ENCODE results near the gene ADAMTS20.
"Not testable (repeated sequence)": the region's sequence is repeated elsewhere in the genome, so short reads cannot be mapped to it uniquely, and the experiment has no call there.

Gene ADAMTS20

GRCh38 chr12:43378448-43378847, 173.6 kb downstream of the ADAMTS20 start:
- Histone ChIP-seq H3K27ac (ENCODE audit: insufficient read depth, low read depth, low read length, poor library complexity, severe bottlenecking) (no peak overlapping the region), H3K4me1 (ENCODE audit: control insufficient read depth, insufficient read depth, low read length) (no peaks in the 10 kb centered on the region), H3K36me3 (ENCODE audit: control insufficient read depth, insufficient read depth, low read length) (no peaks in the 10 kb centered on the region), H3K27me3 (ENCODE audit: control insufficient read depth, insufficient read depth, low read length, poor library complexity, severe bottlenecking) (no peaks in the 10 kb centered on the region), H3K9me3 (ENCODE audit: control insufficient read depth, low read length) (no peaks in the 10 kb centered on the region), H3K4me3 (ENCODE audit: insufficient read depth, low read depth, low read length) (no peak overlapping the region)

GRCh38 chr12:43370263-43370662, 181.7 kb downstream of the ADAMTS20 start:
- Histone ChIP-seq H3K4me1 (ENCODE audit: control insufficient read depth, insufficient read depth, low read length) (no peaks in the 10 kb centered on the region), H3K4me3 (ENCODE audit: insufficient read depth, low read depth, low read length) (no peak overlapping the region), H3K9me3 (ENCODE audit: control insufficient read depth, low read length) (no peaks in the 10 kb centered on the region), H3K27me3 (ENCODE audit: control insufficient read depth, insufficient read depth, low read length, poor library complexity, severe bottlenecking) (no peaks in the 10 kb centered on the region), H3K27ac (ENCODE audit: insufficient read depth, low read depth, low read length, poor library complexity, severe bottlenecking) (no peak overlapping the region), H3K36me3 (ENCODE audit: control insufficient read depth, insufficient read depth, low read length) (no peaks in the 10 kb centered on the region)
- 82% methylated on average over 1 of the region's 1 CpG; no CpG with 5 or more reads in 1 of the 2 experiments for WGBS, 2 experiments

GRCh38 chr12:43362910-43363694, 188.9 kb downstream of the ADAMTS20 start:
- Histone ChIP-seq H3K27me3 (ENCODE audit: control insufficient read depth, insufficient read depth, low read length, poor library complexity, severe bottlenecking) (no peaks in the 10 kb centered on the region), H3K4me1 (ENCODE audit: control insufficient read depth, insufficient read depth, low read length) (no peaks in the 10 kb centered on the region), H3K27ac (ENCODE audit: insufficient read depth, low read depth, low read length, poor library complexity, severe bottlenecking) (no peak overlapping the region), H3K36me3 (ENCODE audit: control insufficient read depth, insufficient read depth, low read length) (no peaks in the 10 kb centered on the region), H3K4me3 (ENCODE audit: insufficient read depth, low read depth, low read length) (no peak overlapping the region), H3K9me3 (ENCODE audit: control insufficient read depth, low read length) (no peaks in the 10 kb centered on the region)
- WGBS, 2 experiments = 96 to 100% methylated on average over 1 to 2 of the region's 2 CpGs

- no peaks in the 10 kb centered on the region for H3K27me3 ChIP-seq (ENCODE audit: control insufficient read depth, insufficient read depth, low read length, poor library complexity, severe bottlenecking)
- no peak overlapping the region for H3K4me3 ChIP-seq (ENCODE audit: insufficient read depth, low read depth, low read length)
- whole genome bisulfite sequencing, 2 experiments = 94 to 95% methylated on average over 5 to 6 of the region's 6 CpGs
- H3K4me1 ChIP-seq (ENCODE audit: control insufficient read depth, insufficient read depth, low read length) = no peaks in the 10 kb centered on the region
- H3K9me3 ChIP-seq (ENCODE audit: control insufficient read depth, low read length) = no peaks in the 10 kb centered on the region
- H3K27ac ChIP-seq (ENCODE audit: insufficient read depth, low read depth, low read length, poor library complexity, severe bottlenecking) = no peak overlapping the region
- no peaks in the 10 kb centered on the region for H3K36me3 ChIP-seq (ENCODE audit: control insufficient read depth, insufficient read depth, low read length)
Observed at GRCh38 chr12:43361031-43361710, 190.8 kb downstream of the ADAMTS20 start.

- not testable (repeated sequence) for H3K4me1 ChIP-seq (ENCODE audit: control insufficient read depth, insufficient read depth, low read length); H3K9me3 ChIP-seq (ENCODE audit: control insufficient read depth, low read length); H3K27ac ChIP-seq (ENCODE audit: insufficient read depth, low read depth, low read length, poor library complexity, severe bottlenecking); H3K36me3 ChIP-seq (ENCODE audit: control insufficient read depth, insufficient read depth, low read length); H3K27me3 ChIP-seq (ENCODE audit: control insufficient read depth, insufficient read depth, low read length, poor library complexity, severe bottlenecking); H3K4me3 ChIP-seq (ENCODE audit: insufficient read depth, low read depth, low read length)
- 91 to 97% methylated on average over 8 to 10 of the region's 10 CpGs for WGBS, 2 experiments
Observed at GRCh38 chr12:43360001-43360400, 192.0 kb downstream of the ADAMTS20 start.

GRCh38 chr12:43357141-43357540, 194.9 kb downstream of the ADAMTS20 start:
- H3K27me3 ChIP-seq (ENCODE audit: control insufficient read depth, insufficient read depth, low read length, poor library complexity, severe bottlenecking) = no peaks in the 10 kb centered on the region
- 83% methylated on average over 1 of the region's 1 CpG; no CpG with 5 or more reads in 1 of the 2 experiments for WGBS, 2 experiments
- no peak overlapping the region for H3K4me3 ChIP-seq (ENCODE audit: insufficient read depth, low read depth, low read length)

GRCh38 chr12:43352001-43352400, 200.0 kb downstream of the ADAMTS20 start:
- Histone ChIP-seq H3K9me3 (ENCODE audit: control insufficient read depth, low read length) (no peaks in the 10 kb centered on the region), H3K4me3 (ENCODE audit: insufficient read depth, low read depth, low read length) (no peak overlapping the region), H3K27ac (ENCODE audit: insufficient read depth, low read depth, low read length, poor library complexity, severe bottlenecking) (no peak overlapping the region), H3K36me3 (ENCODE audit: control insufficient read depth, insufficient read depth, low read length) (no peaks in the 10 kb centered on the region), H3K27me3 (ENCODE audit: control insufficient read depth, insufficient read depth, low read length, poor library complexity, severe bottlenecking) (no peaks in the 10 kb centered on the region), H3K4me1 (ENCODE audit: control insufficient read depth, insufficient read depth, low read length) (no peaks in the 10 kb centered on the region)
- WGBS, 2 experiments = 94% methylated on average over 3 of the region's 3 CpGs

More at GRCh38 chr12:43357141-43357540, 194.9 kb downstream of the ADAMTS20 start:
- Histone ChIP-seq H3K27ac (ENCODE audit: insufficient read depth, low read depth, low read length, poor library complexity, severe bottlenecking) (no peak overlapping the region), H3K36me3 (ENCODE audit: control insufficient read depth, insufficient read depth, low read length) (no peaks in the 10 kb centered on the region), H3K9me3 (ENCODE audit: control insufficient read depth, low read length) (no peaks in the 10 kb centered on the region), H3K4me1 (ENCODE audit: control insufficient read depth, insufficient read depth, low read length) (no peaks in the 10 kb centered on the region)

GRCh38 chr12:43349863-43350262, 202.1 kb downstream of the ADAMTS20 start:
- H3K4me3 ChIP-seq (ENCODE audit: insufficient read depth, low read depth, low read length) = no peak overlapping the region
- H3K4me1 ChIP-seq (ENCODE audit: control insufficient read depth, insufficient read depth, low read length) = no peaks in the 10 kb centered on the region
- 73 to 82% methylated on average over 2 of the region's 2 CpGs for WGBS, 2 experiments
- no peaks in the 10 kb centered on the region for H3K36me3 ChIP-seq (ENCODE audit: control insufficient read depth, insufficient read depth, low read length)
- H3K27me3 ChIP-seq (ENCODE audit: control insufficient read depth, insufficient read depth, low read length, poor library complexity, severe bottlenecking) = no peaks in the 10 kb centered on the region
- no peaks in the 10 kb centered on the region for H3K9me3 ChIP-seq (ENCODE audit: control insufficient read depth, low read length)
- no peak overlapping the region for H3K27ac ChIP-seq (ENCODE audit: insufficient read depth, low read depth, low read length, poor library complexity, severe bottlenecking)

- H3K27ac ChIP-seq (ENCODE audit: insufficient read depth, low read depth, low read length, poor library complexity, severe bottlenecking) = no peak overlapping the region
- no peak overlapping the region for H3K4me3 ChIP-seq (ENCODE audit: insufficient read depth, low read depth, low read length)
- no peaks in the 10 kb centered on the region for H3K4me1 ChIP-seq (ENCODE audit: control insufficient read depth, insufficient read depth, low read length)
- H3K9me3 ChIP-seq (ENCODE audit: control insufficient read depth, low read length) = no peaks in the 10 kb centered on the region
- 90 to 97% methylated on average over 3 of the region's 3 CpGs for WGBS, 2 experiments
- no peaks in the 10 kb centered on the region for H3K36me3 ChIP-seq (ENCODE audit: control insufficient read depth, insufficient read depth, low read length)
- no peaks in the 10 kb centered on the region for H3K27me3 ChIP-seq (ENCODE audit: control insufficient read depth, insufficient read depth, low read length, poor library complexity, severe bottlenecking)
Observed at GRCh38 chr12:43348221-43348620, 203.8 kb downstream of the ADAMTS20 start.

GRCh38 chr12:43347026-43347425, 205.0 kb downstream of the ADAMTS20 start:
- H3K9me3 ChIP-seq (ENCODE audit: control insufficient read depth, low read length) = no peaks in the 10 kb centered on the region
- no peak overlapping the region for H3K4me3 ChIP-seq (ENCODE audit: insufficient read depth, low read depth, low read length)
- H3K27me3 ChIP-seq (ENCODE audit: control insufficient read depth, insufficient read depth, low read length, poor library complexity, severe bottlenecking) = no peaks in the 10 kb centered on the region
- WGBS, 2 experiments = 90 to 99% methylated on average over 4 of the region's 4 CpGs
- no peaks in the 10 kb centered on the region for H3K36me3 ChIP-seq (ENCODE audit: control insufficient read depth, insufficient read depth, low read length)
- no peaks in the 10 kb centered on the region for H3K4me1 ChIP-seq (ENCODE audit: control insufficient read depth, insufficient read depth, low read length)
- no peak overlapping the region for H3K27ac ChIP-seq (ENCODE audit: insufficient read depth, low read depth, low read length, poor library complexity, severe bottlenecking)

Measured in ectodermal cell (in vitro differentiated cells).